Measurements from ENCODE around the gene AGMO. TPM values are rescaled to one million over a fixed set of nuclear protein-coding genes. Genes with fewer than 3 reads are reported as not detected.

AGMO gene
- total RNA-seq, 1 donor from 2014 or later: 0.20 TPM

- TF ChIP-seq CTCF (IDR thresholded peaks at IDR 0.05): no peak
- DNase-seq (no peak), ATAC-seq (no peak)
- Histone ChIP-seq H3K36me3 (no peaks in the 10 kb centered on the region), H3K4me3 (no peak overlapping the region), H3K27me3 (no peaks in the 10 kb centered on the region), H3K4me1 (no peaks in the 10 kb centered on the region), H3K9me3 (no peaks in the 10 kb centered on the region), H3K27ac (no peak overlapping the region)
- intact Hi-C loops (cut with DNase I): no loop called here
These were observed 357.4 kb downstream of the AGMO start for GRCh38 chr7:15204421-15204820.

DNA sequence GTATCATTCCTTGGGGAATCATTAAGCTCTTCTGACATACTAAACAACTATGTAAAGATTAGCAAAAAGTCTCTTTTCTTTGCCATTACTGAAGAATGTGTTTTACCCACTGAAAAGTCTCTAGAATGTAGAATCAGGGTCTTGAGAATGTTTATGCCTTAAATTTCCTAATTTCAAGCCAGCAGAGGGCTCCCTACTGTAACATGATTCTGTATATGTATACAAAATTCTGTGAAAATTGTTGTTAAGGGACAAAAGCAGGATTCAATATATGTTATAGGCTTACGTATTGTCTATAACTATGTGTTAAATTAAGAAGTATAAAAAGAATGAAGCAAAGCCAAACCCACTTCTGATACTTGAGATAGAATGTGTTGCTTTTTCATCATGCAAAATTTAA lies 362.3 kb downstream of the AGMO start:
- intact Hi-C loops (cut with DNase I): no loop called here
- DNase-seq: no peak
- TF ChIP-seq CTCF (IDR thresholded peaks at IDR 0.05): peak; percentile 16
- Histone ChIP-seq H3K4me1 (no peaks in the 10 kb centered on the region), H3K27me3 (no peaks in the 10 kb centered on the region), H3K27ac (no peak overlapping the region), H3K9me3 (no peaks in the 10 kb centered on the region), H3K36me3 (no peaks in the 10 kb centered on the region), H3K4me3 (no peak overlapping the region)
- no peak for ATAC-seq

DNA sequence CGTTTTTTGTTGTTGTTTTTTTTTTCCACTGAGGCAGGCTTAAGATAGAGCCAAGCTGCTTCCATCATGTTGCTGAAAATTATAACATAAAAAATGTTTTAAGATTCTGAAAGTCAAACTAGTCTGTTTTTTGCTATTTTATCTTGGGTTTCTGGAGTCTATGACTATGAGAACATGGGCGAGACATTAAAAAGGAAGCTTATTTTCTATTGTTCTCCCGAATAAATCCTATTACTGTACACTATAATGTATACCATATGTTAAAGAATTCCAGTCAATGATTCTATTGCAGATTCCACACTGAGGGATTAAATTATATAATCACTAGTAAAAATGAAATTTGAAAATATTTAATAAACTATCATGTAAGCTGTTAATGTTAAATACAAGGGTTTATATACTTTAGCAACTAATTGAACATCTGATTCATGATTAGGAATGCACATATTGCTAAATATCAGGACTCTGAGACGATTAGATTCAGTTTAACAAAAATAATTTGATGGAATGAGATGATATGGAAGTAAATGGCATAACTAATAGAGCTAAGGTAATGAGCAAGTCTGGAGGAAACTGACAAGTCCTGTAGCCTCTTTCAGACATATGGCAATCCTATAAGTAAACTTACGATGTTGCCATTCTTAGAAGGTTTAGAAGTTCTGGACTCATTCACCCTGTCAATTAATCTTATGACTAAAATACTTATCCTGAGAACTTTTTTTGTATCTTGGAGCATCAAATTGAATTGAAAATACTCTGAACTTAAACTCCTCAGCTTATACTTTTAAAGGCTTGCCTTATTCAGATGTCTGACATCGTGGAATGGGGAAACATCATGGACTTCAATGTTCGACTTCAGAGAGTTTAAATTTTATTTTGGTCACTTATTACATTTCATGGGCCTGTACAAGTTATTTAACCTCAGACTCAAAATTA lies 364.5 kb downstream of the AGMO start:
- Histone ChIP-seq H3K27me3 (no peaks in the 10 kb centered on the region), H3K36me3 (no peaks in the 10 kb centered on the region), H3K9me3 (no peaks in the 10 kb centered on the region), H3K4me1 (no peaks in the 10 kb centered on the region), H3K27ac (no peak overlapping the region), H3K4me3 (no peak overlapping the region)
- ATAC-seq (no peak), DNase-seq (no peak)
- intact Hi-C loops (cut with DNase I): no loop called here
- TF ChIP-seq CTCF (IDR thresholded peaks at IDR 0.05): no peak

DNA sequence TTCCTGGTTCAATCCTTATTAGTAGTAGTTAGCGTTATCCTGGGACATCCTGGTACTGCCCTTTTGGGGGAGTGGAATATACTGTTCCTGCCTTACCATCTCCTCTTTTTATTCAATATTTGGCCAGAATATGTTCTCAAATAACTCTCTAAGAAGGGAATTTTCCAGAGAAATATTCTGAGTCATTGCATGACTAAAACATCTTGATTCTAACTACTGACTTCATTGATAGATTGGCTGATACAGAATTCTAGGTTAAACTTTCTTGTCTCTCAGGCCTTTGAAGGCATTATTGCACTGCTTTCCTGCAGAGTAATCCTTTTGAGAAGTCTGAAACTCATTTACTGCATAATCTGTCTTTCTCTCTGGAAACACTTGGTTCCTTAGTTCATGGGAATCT lies 383.8 kb downstream of the AGMO start:
- TF ChIP-seq CTCF (IDR thresholded peaks at IDR 0.05): no peak

DNA sequence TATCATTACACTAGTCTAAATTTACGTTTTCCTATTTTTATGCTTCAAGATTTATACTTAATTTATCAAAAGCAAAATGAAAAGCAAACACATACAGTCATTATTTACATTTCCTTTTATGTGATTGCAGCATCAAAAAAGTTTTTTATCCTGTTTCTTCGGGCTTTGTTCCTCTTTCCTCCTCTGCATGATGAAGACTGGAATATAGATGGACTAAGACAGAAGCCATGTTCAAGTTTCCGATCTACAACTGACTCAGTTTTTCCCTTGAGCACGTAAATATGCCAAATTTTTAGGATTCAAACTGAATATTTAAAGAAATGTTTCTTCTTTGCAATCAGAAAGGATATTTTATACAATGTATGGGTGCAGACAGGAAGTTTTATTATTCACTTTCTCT lies 385.7 kb downstream of the AGMO start:
- no peak for DNase-seq
- ATAC-seq: no peak
- no peak for TF ChIP-seq CTCF (IDR thresholded peaks at IDR 0.05)
- no peaks in the 10 kb centered on the region for H3K9me3 ChIP-seq
- no peak overlapping the region for H3K27ac ChIP-seq
- no peaks in the 10 kb centered on the region for H3K36me3 ChIP-seq
- intact Hi-C loops (cut with DNase I): no loop called here
- no peaks in the 10 kb centered on the region for H3K27me3 ChIP-seq
- H3K4me3 ChIP-seq: no peak overlapping the region
- no peaks in the 10 kb centered on the region for H3K4me1 ChIP-seq

More for the DNA sequence above, 383.8 kb downstream of the AGMO start:
- Histone ChIP-seq H3K9me3 (no peaks in the 10 kb centered on the region), H3K27me3 (no peaks in the 10 kb centered on the region), H3K36me3 (no peaks in the 10 kb centered on the region), H3K27ac (no peak overlapping the region), H3K4me3 (no peak overlapping the region), H3K4me1 (no peaks in the 10 kb centered on the region)
- intact Hi-C loops (cut with DNase I): no loop called here
- DNase-seq (no peak), ATAC-seq (no peak)
